ENCODE data around the gene CBR1.
"Not testable (repeated sequence)": the region's sequence is repeated elsewhere in the genome, so short reads cannot be mapped to it uniquely, and the experiment has no call there.

CBR1 gene

DNA sequence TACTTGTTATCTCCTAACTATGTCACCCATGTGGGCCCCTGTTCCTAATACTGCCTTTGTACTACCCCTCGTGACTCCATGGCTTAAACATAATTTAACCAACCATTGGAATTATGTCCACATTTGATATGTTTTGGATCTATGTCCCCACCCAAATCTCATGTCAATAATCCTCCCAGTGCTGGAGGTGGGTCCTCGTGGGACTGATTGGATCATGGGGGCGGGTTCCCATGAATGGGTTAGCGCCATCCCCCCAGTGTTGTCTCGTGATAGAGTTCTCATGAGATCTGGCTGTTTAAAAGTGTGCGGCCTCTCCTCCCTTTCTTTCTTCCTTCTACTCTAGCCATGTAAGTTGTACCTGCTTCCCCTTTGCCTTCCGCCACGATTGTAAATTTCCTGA, 9.8 kb downstream of the CBR1 start:
- no peak for DNase-seq (ENCODE audit: low read depth)

- DNase-seq (ENCODE audit: low read depth): no peak
Observed at GRCh38 chr21:36080386-36080785, 10.6 kb downstream of the CBR1 start.

DNA sequence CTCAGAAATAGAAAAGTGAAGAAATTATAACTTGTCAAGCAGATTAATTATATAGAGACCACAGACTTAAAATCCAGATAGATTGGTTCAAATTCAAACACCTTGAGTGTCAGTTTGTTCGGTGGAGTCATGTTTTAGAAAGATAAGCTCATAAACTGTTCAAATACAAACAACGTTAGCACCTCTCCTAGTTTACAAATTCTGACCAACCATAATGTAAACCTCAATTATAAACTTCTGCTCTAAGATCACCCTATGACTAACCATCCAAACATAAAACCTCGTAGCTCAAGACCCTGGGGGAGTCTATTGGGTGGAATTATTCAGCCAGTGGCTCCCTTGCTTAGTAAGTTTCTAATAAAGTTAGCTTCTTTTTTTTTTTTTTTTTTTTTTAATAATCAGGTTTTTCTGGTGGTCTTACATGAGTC, 12.4 kb downstream of the CBR1 start:
- DNase-seq (ENCODE audit: low read depth): no peak

- no peak for DNase-seq (ENCODE audit: low read depth)
Observed at GRCh38 chr21:36087362-36088138, 17.7 kb downstream of the CBR1 start.

GRCh38 chr21:36089946-36090345, 20.1 kb downstream of the CBR1 start:
- DNase-seq (ENCODE audit: low read depth): no peak

DNA sequence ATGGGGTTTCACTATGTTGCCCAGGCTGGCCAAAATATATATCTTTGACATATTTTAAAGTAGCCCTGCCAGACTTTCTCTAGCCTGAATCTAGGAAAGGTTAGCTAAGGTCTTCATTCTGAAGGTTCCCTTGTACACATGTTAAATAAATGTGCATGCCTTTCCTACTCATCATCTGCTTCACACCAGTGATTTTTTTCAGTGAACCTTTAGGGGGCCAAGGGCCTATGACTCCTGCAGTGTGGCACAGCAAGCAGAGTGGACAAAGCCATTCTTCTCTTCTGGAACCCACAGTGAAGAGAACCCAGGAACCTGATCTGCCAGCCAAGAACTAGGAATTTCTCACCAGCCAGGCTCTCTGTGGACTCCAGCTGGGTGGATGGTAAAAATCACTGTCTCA, 22.9 kb downstream of the CBR1 start:
- DNase-seq (ENCODE audit: low read depth): no peak

- DNase-seq (ENCODE audit: low read depth): no peak
Observed at GRCh38 chr21:36093512-36093911, 23.7 kb downstream of the CBR1 start.

DNA sequence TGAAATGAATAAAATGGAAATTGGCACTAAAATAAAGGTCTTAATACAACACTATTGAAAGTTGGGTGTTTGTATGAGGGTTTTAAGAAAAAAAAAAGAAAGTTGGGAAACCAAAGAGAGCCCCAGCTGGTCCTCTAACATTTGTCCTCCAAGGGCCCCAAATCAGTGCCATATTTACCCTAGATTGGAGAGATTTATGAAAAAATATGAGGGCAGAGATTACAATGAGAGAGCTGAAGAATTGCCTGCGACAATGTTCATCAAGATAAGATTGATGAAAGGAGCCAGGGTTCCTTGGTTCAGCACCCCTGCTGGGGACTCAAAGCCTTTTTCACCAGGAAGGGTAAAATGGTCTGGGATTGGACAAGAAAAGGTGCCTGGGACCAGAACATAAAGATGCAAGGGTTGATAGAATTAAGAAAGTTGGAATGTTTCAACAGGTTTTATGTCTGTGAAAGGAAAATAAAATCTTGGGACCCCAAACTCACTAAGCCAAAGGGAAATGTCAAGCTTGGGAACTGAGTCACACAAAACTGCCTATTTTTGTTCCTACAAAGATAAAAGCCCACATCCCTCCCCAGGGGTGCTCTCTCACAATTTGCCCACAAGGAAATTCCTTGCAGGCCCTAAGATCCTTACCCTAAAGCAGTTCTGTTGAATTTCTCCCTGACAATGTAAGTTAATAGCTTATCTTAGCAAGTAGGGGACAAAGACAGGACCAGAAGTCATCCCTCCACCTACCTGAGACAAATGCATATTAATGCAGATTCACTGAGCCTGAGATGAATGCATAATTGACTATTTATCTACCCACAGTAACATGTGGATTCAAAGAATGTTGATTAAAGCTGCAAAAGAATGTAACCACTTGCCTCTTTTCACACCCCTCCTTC, 26.8 kb downstream of the CBR1 start:
- DNase-seq (ENCODE audit: low read depth): no peak

DNA sequence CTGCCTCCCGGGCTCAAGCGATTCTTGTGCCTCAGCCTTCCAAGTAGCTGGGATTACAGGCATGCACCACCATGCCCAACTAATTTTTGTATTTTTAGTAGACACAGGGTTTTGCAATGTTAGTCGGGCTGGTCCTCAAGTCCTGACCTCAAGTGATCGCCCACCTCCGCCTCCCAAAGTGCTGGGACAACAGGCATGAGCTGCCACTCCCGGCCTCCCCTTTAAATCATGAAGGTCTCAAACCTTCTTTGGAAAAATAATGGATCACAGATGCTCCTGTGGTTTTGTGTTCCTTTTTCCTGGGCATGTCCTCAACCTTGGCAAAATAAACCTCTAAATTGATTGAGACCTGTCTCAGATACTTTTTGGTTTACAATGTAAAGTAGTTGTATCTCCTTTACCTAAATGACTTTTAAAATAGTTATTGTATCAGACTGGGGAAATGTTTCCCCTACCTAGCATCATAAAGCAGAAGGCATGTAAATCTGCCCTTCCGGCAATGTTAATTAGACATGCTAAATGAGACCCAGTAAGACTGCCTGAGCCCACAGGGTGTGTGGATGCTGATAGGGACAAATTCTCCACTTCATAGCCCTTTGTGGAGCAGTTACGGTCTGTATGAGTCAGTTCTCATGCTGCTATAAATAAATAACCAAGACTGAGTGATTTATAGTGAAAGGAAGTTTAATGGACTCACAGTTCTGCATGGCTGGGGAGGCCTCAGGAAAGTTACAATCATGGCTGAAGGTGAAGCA, 27.8 kb downstream of the CBR1 start:
- DNase-seq (ENCODE audit: low read depth): no peak

GRCh38 chr21:36098182-36098532, 28.3 kb downstream of the CBR1 start:
- no peak for DNase-seq (ENCODE audit: low read depth)

GRCh38 chr21:36099000-36099399, 29.2 kb downstream of the CBR1 start:
- no peak for DNase-seq (ENCODE audit: low read depth)

DNA sequence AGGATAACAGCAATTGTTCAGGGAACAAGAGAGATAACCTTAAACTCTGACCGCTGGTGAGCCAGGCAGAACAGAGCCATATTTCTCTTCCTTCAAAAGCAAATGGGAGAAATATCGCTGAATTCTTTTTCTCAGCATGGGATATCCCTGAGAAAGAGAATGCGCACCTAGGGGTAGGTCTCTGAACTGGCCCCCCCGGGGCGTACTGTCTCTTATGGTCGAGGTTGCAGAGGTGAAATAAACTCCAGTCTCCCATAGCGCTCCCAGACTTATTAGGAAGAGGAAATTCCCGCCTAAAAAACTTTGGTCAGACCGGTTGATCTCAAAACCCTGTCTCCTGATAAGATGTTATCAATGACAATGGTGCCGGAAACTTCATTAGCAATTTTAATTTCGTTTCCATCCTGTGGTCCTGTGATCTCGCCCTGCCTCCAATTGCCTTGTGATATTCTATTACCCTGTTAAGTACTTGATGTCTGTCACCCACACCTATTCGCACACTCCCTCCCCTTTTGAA, 29.9 kb downstream of the CBR1 start:
- DNase-seq (ENCODE audit: low read depth): not testable (repeated sequence)

DNA sequence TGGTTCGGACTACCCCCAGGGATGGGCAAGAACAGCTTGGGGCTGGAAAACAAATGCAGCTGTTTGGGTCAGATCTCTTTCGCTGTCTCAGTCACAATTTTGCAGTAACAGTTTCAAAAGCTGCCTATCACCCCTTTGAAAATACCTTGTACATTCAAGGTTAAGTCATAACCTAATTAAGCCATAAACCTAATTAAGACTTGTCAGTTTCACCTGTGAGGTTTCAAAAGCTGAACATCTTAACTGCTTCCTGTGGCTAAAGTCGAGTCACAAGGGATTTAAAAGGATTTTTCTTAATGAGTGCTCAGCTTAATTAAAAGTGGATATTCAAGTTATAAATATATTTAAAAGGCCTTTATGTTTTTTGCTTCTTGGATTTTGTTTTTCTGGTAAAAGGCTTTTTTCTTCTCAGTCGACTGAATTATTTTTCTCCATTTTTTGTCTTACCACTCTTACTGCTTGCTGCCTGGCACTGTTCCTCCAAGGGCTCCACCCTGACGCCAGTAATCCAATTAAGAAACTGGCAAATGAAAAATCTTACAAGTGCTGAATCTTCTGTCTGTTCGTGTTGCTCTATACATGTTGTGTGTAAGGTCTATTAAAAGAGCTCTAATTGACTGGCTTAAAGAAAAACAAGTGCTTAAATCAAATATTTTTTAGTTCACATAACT, 31.3 kb downstream of the CBR1 start:
- DNase-seq (ENCODE audit: low read depth): no peak

GRCh38 chr21:36103434-36103833, 33.6 kb downstream of the CBR1 start:
- DNase-seq (ENCODE audit: low read depth): no peak

GRCh38 chr21:36104317-36105300, 34.8 kb downstream of the CBR1 start:
- DNase-seq (ENCODE audit: low read depth): peak; percentile 21

DNA sequence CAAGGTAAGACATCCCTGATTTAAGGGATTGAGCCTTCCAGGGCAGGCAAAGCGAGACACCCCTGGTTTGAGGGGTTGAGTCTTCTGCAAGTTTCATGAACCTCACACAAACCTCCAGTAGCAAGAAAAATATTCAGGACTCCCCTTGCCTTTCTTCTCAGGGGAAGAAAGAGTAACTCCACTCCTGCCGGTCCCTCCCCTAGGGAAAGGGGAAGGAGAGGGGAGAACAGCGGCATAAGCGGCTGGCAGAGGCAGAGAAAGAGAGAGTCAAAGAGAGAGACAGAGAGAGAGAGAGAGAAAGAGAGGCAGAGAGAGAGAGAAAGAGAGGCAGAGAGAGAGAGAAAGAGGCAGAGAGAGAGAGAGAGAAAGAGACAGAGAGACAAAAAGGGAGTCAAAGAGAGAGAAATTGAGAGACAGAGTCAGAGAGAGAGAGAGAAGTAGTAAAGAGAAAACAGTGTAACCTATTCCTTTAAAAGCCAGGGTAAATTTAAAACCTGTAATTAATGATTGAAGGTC, 35.6 kb downstream of the CBR1 start:
- DNase-seq (ENCODE audit: low read depth): no peak

DNA sequence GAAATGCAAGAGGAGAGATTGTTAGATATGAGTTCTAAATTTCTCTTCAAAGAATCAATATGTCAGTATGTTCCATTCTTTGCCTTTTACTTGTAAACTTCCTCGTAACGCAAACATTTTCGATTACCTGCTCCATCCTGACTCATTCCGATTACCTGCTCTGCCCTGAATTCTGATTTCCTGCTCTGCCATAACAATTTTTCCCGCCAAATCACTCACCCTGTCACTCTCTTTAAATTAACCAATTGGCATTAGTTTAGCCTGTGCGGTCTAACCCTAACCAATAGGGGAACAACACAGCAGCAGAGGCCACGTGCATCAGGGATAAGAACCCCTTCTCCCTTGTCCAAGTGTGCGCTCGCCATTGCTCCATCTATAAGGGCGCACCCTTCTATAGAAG, 40.0 kb downstream of the CBR1 start:
- DNase-seq (ENCODE audit: low read depth): no peak

- no peak for DNase-seq (ENCODE audit: low read depth)
Observed at GRCh38 chr21:36111238-36111637, 41.4 kb downstream of the CBR1 start.

DNA sequence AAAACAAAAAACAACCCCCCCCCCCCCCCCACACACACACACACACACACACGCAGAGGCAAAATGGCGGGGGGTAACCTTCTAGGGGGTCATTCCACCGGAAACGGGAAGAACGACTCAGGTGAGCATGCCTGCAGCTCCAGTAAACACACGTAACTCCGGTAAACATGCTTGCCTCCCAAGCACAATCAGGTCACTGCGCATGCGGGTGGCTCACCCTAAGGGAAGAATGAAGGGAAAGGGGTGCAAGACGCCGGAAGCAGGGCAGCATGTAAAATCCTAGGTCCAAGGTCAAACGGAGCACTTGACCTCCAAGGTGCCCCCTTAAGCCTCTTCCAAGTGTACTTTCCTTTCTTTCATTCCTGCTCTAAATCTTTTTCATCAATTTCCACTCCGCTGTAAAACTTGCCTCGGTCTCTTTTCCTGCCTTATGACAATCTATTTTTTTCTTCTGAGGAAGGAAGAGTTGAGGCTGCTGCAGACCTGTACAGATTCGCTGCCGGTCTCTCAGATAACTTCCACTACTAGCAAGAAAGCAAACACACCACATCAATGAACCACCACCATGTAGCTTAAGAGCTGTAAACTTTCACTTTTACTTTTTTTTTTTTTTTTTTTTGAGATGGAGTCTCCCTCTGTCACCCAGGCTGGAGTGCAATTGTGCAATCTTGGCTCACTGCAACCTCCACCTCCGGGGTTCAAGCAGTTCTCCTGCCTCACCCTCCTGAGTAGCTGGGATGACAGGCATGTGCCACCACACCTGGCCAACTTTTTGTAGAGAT, 44.0 kb downstream of the CBR1 start:
- no peak for DNase-seq (ENCODE audit: low read depth)
